HepG2 (cell line): ENCODE data around the gene CASKIN2. TPM values are rescaled to one million over a fixed set of nuclear protein-coding genes. Genes with fewer than 3 reads are reported as not detected.

Experiments used
- AHR ChIP-seq: IDR thresholded peaks from 2 replicates; pipeline ENCODE4 v1.6.1; 2018; ENCODE audit warnings: missing genetic modification reagents, missing compliant biosample characterization
- ATF3 ChIP-seq: sonication (generic); formaldehyde crosslinking; IDR thresholded peaks from 2 replicates; pipeline ENCODE4 v1.4.0; 2020; ENCODE audit warnings: missing genetic modification reagents
- BCL6 ChIP-seq: IDR thresholded peaks from 2 replicates; pipeline ENCODE4 v1.6.1; 2016; ENCODE audit warnings: missing genetic modification reagents, missing compliant biosample characterization
- CCAR2 ChIP-seq: fragments of 200-400 bp; formaldehyde crosslinking; optimal IDR thresholded peaks from 2 replicates; pipeline ENCODE3; 2018; ENCODE audit warnings: low read depth, mild to moderate bottlenecking, low read length, moderate library complexity
- DRAP1 ChIP-seq: IDR thresholded peaks from 2 replicates; pipeline ENCODE4 v1.6.1; 2016; ENCODE audit warnings: missing genetic modification reagents, missing compliant biosample characterization
- JUNB ChIP-seq: sonication (generic); formaldehyde crosslinking; IDR thresholded peaks from 2 replicates; pipeline ENCODE4 v1.8.0; 2022; ENCODE audit warnings: missing genetic modification reagents, mild to moderate bottlenecking, borderline replicate concordance
- LRRFIP1 ChIP-seq: sonication (generic); formaldehyde crosslinking; conservative IDR thresholded peaks from 2 replicates; pipeline ENCODE4 v1.4.0; 2020; ENCODE audit warnings: missing genetic modification reagents
- PREB ChIP-seq: sonication (generic); formaldehyde crosslinking; IDR thresholded peaks from 2 replicates; pipeline ENCODE4 v1.4.0; 2020; ENCODE audit warnings: missing genetic modification reagents
- RFXAP ChIP-seq: sonication (generic); formaldehyde crosslinking; IDR thresholded peaks from 2 replicates; pipeline ENCODE4 v1.4.0; 2020; ENCODE audit warnings: missing genetic modification reagents, borderline replicate concordance
- SALL2 ChIP-seq: sonication (generic); formaldehyde crosslinking; IDR thresholded peaks from 2 replicates; pipeline ENCODE4 v1.8.1; 2023; ENCODE audit warnings: mild to moderate bottlenecking, missing genetic modification reagents, inconsistent platforms
- SIN3A ChIP-seq: IDR thresholded peaks from 2 replicates; pipeline ENCODE4 v1.6.1; 2011; ENCODE audit warnings: low read depth, mild to moderate bottlenecking, control low read depth, low read length, borderline replicate concordance
- SIN3B ChIP-seq: fragments of 150-350 bp; IDR thresholded peaks from 2 replicates; pipeline ENCODE4 v1.6.1; 2014; ENCODE audit warnings: low read length
- SMC3 ChIP-seq: IDR thresholded peaks from 2 replicates; pipeline ENCODE4 v1.6.1; 2011; ENCODE audit warnings: low read length, improper control_type of control experiment
- SPEN ChIP-seq: sonication (generic); formaldehyde crosslinking; IDR thresholded peaks from 2 replicates; pipeline ENCODE4 v1.5.1; 2020; ENCODE audit warnings: low read depth, mild to moderate bottlenecking, missing genetic modification reagents
- TBL1XR1 ChIP-seq: fragments of 150-350 bp; IDR thresholded peaks from 2 replicates; pipeline ENCODE4 v1.6.1; 2014; ENCODE audit warnings: borderline replicate concordance, low read length; ENCODE audit not compliant: partially characterized antibody
- ZC3H4 ChIP-seq: sonication (generic); formaldehyde crosslinking; IDR thresholded peaks from 2 replicates; pipeline ENCODE4 v1.4.0; 2020; ENCODE audit warnings: missing genetic modification reagents, borderline replicate concordance
- ZNF136 ChIP-seq: sonication (generic); formaldehyde crosslinking; IDR thresholded peaks from 2 replicates; pipeline ENCODE4 v1.8.1; 2022; ENCODE audit warnings: low read depth, mild to moderate bottlenecking, moderate library complexity, missing genetic modification reagents
- ZNF180 ChIP-seq: sonication (generic); formaldehyde crosslinking; IDR thresholded peaks from 2 replicates; pipeline ENCODE4 v1.4.0; 2020; ENCODE audit warnings: low read depth, missing genetic modification reagents, borderline replicate concordance
- ZNF333 ChIP-seq: sonication (generic); formaldehyde crosslinking; IDR thresholded peaks from 2 replicates; pipeline ENCODE4 v1.4.0; 2020; ENCODE audit warnings: mild to moderate bottlenecking, missing genetic modification reagents, borderline replicate concordance
- ZNF546 ChIP-seq: sonication (generic); formaldehyde crosslinking; conservative IDR thresholded peaks from 2 replicates; pipeline ENCODE4 v1.8.1; 2023; ENCODE audit warnings: mild to moderate bottlenecking, missing genetic modification reagents
- ZNF792 ChIP-seq: IDR thresholded peaks from 2 replicates; pipeline ENCODE4 v1.6.1; 2016
- ZNF878 ChIP-seq: sonication (generic); formaldehyde crosslinking; IDR thresholded peaks from 2 replicates; pipeline ENCODE4 v1.8.1; 2023; ENCODE audit warnings: mild to moderate bottlenecking, missing genetic modification reagents, moderate library complexity
- ZSCAN5A ChIP-seq: sonication (generic); formaldehyde crosslinking; IDR thresholded peaks from 2 replicates; pipeline ENCODE4 v1.8.0; 2022; ENCODE audit warnings: mild to moderate bottlenecking, missing genetic modification reagents, borderline replicate concordance
- polyA plus RNA-seq, 8 experiments: library from polyadenylated mRNA; depleted of rRNA in 3 of 8; stranded (reverse) in 7 of 8; unstranded in 1 of 8; fragments of >200 nt; fragmentation: Illumina TruSeq in 4 of 8; extraction: Trizol in 4 of 8; gene quantifications; 2 replicates each; pipeline versions ENCODE4 v1.2.1 to v1.2.3, GENCODE V29; 2011 to 2016; ENCODE audit warnings: low read depth in 4 of 8, missing spikeins in 1 of 8, mixed read lengths in 1 of 8; ENCODE audit not compliant: insufficient read depth in 1 of 8
- total RNA-seq, 5 experiments: library from RNA; depleted of rRNA; stranded (reverse); fragments of >200 nt; fragmentation: Illumina TruSeq; extraction: Trizol; gene quantifications; 2 replicates each; pipeline ENCODE4 v1.2.3, GENCODE V29; 2016; ENCODE audit warnings: low read depth in 1 of 5

Gene CASKIN2
- total and polyA plus RNA-seq, 2 of the 13 experiments (the other 11 are each of a cell fraction or from before 2014, with no cell fraction given): 5.2 to 7.8 TPM

- TF ChIP-seq LRRFIP1 (CRISPR knock-in tag) (no peak), ZSCAN5A (0 out of 2 replicates have a peak, but pooled peaks have one; percentile 37), SMC3 (no peak), ZC3H4 (no peak), JUNB (no peak), SALL2 (no peak), ZNF878 (CRISPR knock-in tag) (no peak), SIN3A (no peak), BCL6 (CRISPR knock-in tag) (peak; percentile 68; the same call in 1 of the 2 replicates), ATF3 (CRISPR knock-in tag) (no peak), TBL1XR1 (no peak), ZNF180 (CRISPR knock-in tag) (no peak), SPEN (CRISPR knock-in tag) (peak; percentile 80), ZNF792 (CRISPR knock-in tag) (no peak), PREB (CRISPR knock-in tag) (0 out of 2 replicates have a peak, but pooled peaks have one; percentile 0), DRAP1 (CRISPR knock-in tag) (peak; percentile 54; the same call in 1 of the 2 replicates), CCAR2 (no peak), ZNF333 (CRISPR knock-in tag) (peak; percentile 92), ZNF136 (peak; percentile 72; the same call in 1 of the 2 replicates), RFXAP (CRISPR knock-in tag) (peak; percentile 63; the same call in 1 of the 2 replicates), SIN3B (no peak), AHR (CRISPR knock-in tag) (no peak), ZNF546 (CRISPR knock-in tag) (0 out of 2 replicates have a peak, but pooled peaks have one; percentile 64)
Observed at GRCh38 chr17:75549246-75550138, 34.2 kb upstream of the CASKIN2 start (continued).
